PC-3 (cell line): ENCODE results near the gene FGF1. TPM values are rescaled to one million over a fixed set of nuclear protein-coding genes. Genes with fewer than 3 reads are reported as not detected.

Source experiments
- ATAC-seq: fragments of 200-7000 bp; cut with Tn5 transposase; 2 replicates; pipeline ENCODE4 v1.9.1; 2020; ENCODE audit warnings: mild to moderate bottlenecking, moderate library complexity
- BruUV-seq: library from RNA; stranded (reverse); fragments of 400-500 nt; replicated peaks from 2 replicates; lab custom pipeline; 2021; lab: Mats Ljungman, UMichigan
- CTCF ChIA-PET: fragments of 300-600 bp; sonication (Branson Sonifier 250); formaldehyde crosslinking; loops from one replicate; lab custom pipeline; 2022; ENCODE audit warnings: antibody characterized with exemption; lab: Charles Lee
- POLR2A ChIA-PET: fragments of 300-600 bp; sonication (Branson Sonifier 250); formaldehyde crosslinking; loops from one replicate; lab custom pipeline; 2022; ENCODE audit warnings: antibody characterized with exemption; ENCODE audit not compliant: unreplicated experiment; lab: Charles Lee
- DNase-seq: peaks from one replicate; pipeline ENCODE4 v3.0.0-alpha.2; 2015
- H2AFZ ChIP-seq: fragments of 300-600 bp; sonication (generic); 2 replicates; pipeline ENCODE4 v1.6.0; 2016; ENCODE audit warnings: antibody characterized with exemption, low read length
- H3F3A ChIP-seq: fragments of 300-600 bp; sonication (generic); one replicate; pipeline ENCODE4 v1.6.0; 2017; ENCODE audit warnings: antibody characterized with exemption, low read length, control low read depth, mild to moderate bottlenecking; ENCODE audit not compliant: unreplicated experiment
- H3K27ac ChIP-seq: fragments of 300-600 bp; sonication (generic); 2 replicates; pipeline ENCODE4 v1.5.1; 2016; ENCODE audit warnings: mild to moderate bottlenecking, low read length
- H3K27me3 ChIP-seq: fragments of 300-600 bp; sonication (generic); 2 replicates; pipeline ENCODE4 v1.6.1; 2016; ENCODE audit warnings: low read length, mixed read lengths
- H3K36me3 ChIP-seq: fragments of 300-600 bp; sonication (generic); 2 replicates; pipeline ENCODE4 v1.6.1; 2016; ENCODE audit warnings: low read depth, mixed run types, low read length, mixed read lengths
- H3K4me1 ChIP-seq: fragments of 300-600 bp; sonication (generic); 2 replicates; pipeline ENCODE4 v1.5.1; 2016; ENCODE audit warnings: low read length; ENCODE audit not compliant: insufficient read depth
- H3K4me2 ChIP-seq: fragments of 300-600 bp; sonication (generic); 2 replicates; pipeline ENCODE4 v1.6.0; 2016; ENCODE audit warnings: low read length
- H3K4me3 ChIP-seq: fragments of 300-600 bp; sonication (generic); 2 replicates; pipeline ENCODE4 v1.5.1; 2016; ENCODE audit warnings: mild to moderate bottlenecking, low read length, mixed read lengths
- H3K79me2 ChIP-seq: fragments of 300-600 bp; sonication (generic); 2 replicates; pipeline ENCODE4 v1.6.1; 2017; ENCODE audit warnings: low read length, mixed read lengths
- H3K9ac ChIP-seq: fragments of 300-600 bp; sonication (generic); 2 replicates; pipeline ENCODE4 v1.6.0; 2016; ENCODE audit warnings: mild to moderate bottlenecking, low read length
- H3K9me2 ChIP-seq: fragments of 300-600 bp; sonication (generic); replicated peaks from 2 replicates; pipeline ENCODE4 v1.6.1; 2016; ENCODE audit warnings: mixed run types, low read length, mixed read lengths
- H3K9me3 ChIP-seq: fragments of 300-600 bp; sonication (generic); 2 replicates; pipeline ENCODE4 v1.6.1; 2016; ENCODE audit warnings: low read length, mixed read lengths
- H4K20me1 ChIP-seq: fragments of 300-600 bp; sonication (generic); 2 replicates; pipeline ENCODE4 v1.6.1; 2016; ENCODE audit warnings: low read length, mixed read lengths
- EZH2 ChIP-seq: fragments of 300-600 bp; sonication (generic); IDR thresholded peaks from one replicate; pipeline ENCODE4 v1.6.1; 2017; ENCODE audit warnings: antibody characterized with exemption, mild to moderate bottlenecking, low read length; ENCODE audit not compliant: unreplicated experiment
- EZH2phosphoT487 ChIP-seq: fragments of 300-600 bp; sonication (generic); IDR thresholded peaks from 2 replicates; pipeline ENCODE4 v1.6.1; 2018; ENCODE audit warnings: mild to moderate bottlenecking, antibody characterized with exemption, low read length, borderline replicate concordance
- intact Hi-C: fragments of 100-400 bp; cut with micrococcal nuclease; formaldehyde crosslinking; loops from 2 replicates; pipeline ENCODE4 v1.9.0; 2023
- total RNA-seq: library from RNA; depleted of rRNA; stranded (reverse); fragments of >200 nt; gene quantifications from 2 replicates; pipeline ENCODE4 v1.2.3, GENCODE V29; 2014
- TF ChIP-seq, protein P1 (sequence below): fragments of 300-600 bp; sonication (generic); conservative IDR thresholded peaks from 2 replicates; pipeline ENCODE4 v1.5.1; 2017; ENCODE audit warnings: antibody characterized with exemption, low read depth, mild to moderate bottlenecking, low read length

Gene FGF1
- total RNA-seq, 1 experiment from 2014 or later: 1.5 TPM

- no peaks in the 10 kb centered on the region for H3F3A ChIP-seq
- no peaks in the 10 kb centered on the region for H3K27me3 ChIP-seq
- H3K4me3 ChIP-seq: no peak overlapping the region
- H3K9me2 ChIP-seq: no peaks in the 10 kb centered on the region
- ChIA-PET CTCF (interaction anchor here (0.6 kb wide), 1 partner anchor 88 kb away, joined by 4 read pairs; no protein-coding TSS in a partner anchor), POLR2A (interaction anchor here (0.5 kb wide), 1 partner anchor 43 kb away, joined by 3 read pairs; no protein-coding TSS in a partner anchor)
- no peak for ATAC-seq
- no peak overlapping the region for H3K9ac ChIP-seq
- H3K27ac ChIP-seq: no peak overlapping the region
- intact Hi-C loops: no loop called here
- H3K36me3 ChIP-seq: no peaks in the 10 kb centered on the region
- DNase-seq: no peak
- no TSS peak for BruUV-seq
- no peak overlapping the region for H3K4me2 ChIP-seq
- TF ChIP-seq, protein P1, sequence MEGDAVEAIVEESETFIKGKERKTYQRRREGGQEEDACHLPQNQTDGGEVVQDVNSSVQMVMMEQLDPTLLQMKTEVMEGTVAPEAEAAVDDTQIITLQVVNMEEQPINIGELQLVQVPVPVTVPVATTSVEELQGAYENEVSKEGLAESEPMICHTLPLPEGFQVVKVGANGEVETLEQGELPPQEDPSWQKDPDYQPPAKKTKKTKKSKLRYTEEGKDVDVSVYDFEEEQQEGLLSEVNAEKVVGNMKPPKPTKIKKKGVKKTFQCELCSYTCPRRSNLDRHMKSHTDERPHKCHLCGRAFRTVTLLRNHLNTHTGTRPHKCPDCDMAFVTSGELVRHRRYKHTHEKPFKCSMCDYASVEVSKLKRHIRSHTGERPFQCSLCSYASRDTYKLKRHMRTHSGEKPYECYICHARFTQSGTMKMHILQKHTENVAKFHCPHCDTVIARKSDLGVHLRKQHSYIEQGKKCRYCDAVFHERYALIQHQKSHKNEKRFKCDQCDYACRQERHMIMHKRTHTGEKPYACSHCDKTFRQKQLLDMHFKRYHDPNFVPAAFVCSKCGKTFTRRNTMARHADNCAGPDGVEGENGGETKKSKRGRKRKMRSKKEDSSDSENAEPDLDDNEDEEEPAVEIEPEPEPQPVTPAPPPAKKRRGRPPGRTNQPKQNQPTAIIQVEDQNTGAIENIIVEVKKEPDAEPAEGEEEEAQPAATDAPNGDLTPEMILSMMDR: no peak
- TF ChIP-seq EZH2: no peak
- no peak for TF ChIP-seq EZH2phosphoT487
- no peaks in the 10 kb centered on the region for H4K20me1 ChIP-seq
- H3K79me2 ChIP-seq: no peaks in the 10 kb centered on the region
- peaks cover 13% of the 10 kb centered on the region for H3K4me1 ChIP-seq
- H2AFZ ChIP-seq: no peak overlapping the region
- no peaks in the 10 kb centered on the region for H3K9me3 ChIP-seq
These were observed 382 bp upstream of the FGF1 start for GRCh38 chr5:142686210-142686734.

DNA sequence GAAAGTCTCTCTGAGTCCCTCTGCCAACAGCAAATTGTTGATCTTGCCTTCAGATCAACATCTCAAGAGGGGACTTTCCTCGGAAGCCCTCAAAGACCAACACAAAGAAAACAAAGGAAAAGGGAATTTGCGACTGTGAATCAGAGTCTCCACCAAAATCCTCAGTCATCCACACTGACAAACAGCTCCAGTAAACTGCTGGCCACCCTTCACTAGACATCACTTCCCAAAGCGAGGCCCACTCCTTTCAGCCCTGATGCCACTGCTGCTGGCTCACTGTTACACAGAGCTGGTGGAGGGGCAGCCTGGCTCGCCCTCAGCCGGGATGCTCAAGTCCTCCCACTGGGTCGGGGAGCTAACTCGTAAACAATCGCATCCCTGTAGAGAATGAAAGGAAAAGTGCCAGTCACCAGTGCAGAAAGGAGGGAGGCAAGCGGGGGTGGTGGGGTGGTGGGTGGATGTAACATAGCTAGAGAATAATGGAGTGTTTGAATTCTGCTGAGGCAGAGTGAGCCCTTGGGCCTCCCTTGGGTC, 1.3 kb downstream of the FGF1 start:
- H4K20me1 ChIP-seq: no peaks in the 10 kb centered on the region
- no peak overlapping the region for H3K4me2 ChIP-seq
- H3K79me2 ChIP-seq: no peaks in the 10 kb centered on the region
- no peaks in the 10 kb centered on the region for H3K9me3 ChIP-seq
- POLR2A ChIA-PET: no interaction called here
- H3K4me3 ChIP-seq: no peak overlapping the region
- no peaks in the 10 kb centered on the region for H3K36me3 ChIP-seq
- ATAC-seq: no peak
- no peaks in the 10 kb centered on the region for H3K9me2 ChIP-seq
- no peak overlapping the region for H2AFZ ChIP-seq
- H3K27me3 ChIP-seq: no peaks in the 10 kb centered on the region
- DNase-seq: no peak
- no peak for TF ChIP-seq EZH2
- TF ChIP-seq, protein P1: no peak
- TF ChIP-seq EZH2phosphoT487: no peak
- no peak overlapping the region for H3K9ac ChIP-seq
- peaks cover 25% of the 10 kb centered on the region for H3K4me1 ChIP-seq
- intact Hi-C loops: no loop called here
- no TSS peak for BruUV-seq
- H3K27ac ChIP-seq: no peak overlapping the region
- CTCF ChIA-PET: no interaction called here
- peaks cover 7% of the 10 kb centered on the region for H3F3A ChIP-seq

DNA sequence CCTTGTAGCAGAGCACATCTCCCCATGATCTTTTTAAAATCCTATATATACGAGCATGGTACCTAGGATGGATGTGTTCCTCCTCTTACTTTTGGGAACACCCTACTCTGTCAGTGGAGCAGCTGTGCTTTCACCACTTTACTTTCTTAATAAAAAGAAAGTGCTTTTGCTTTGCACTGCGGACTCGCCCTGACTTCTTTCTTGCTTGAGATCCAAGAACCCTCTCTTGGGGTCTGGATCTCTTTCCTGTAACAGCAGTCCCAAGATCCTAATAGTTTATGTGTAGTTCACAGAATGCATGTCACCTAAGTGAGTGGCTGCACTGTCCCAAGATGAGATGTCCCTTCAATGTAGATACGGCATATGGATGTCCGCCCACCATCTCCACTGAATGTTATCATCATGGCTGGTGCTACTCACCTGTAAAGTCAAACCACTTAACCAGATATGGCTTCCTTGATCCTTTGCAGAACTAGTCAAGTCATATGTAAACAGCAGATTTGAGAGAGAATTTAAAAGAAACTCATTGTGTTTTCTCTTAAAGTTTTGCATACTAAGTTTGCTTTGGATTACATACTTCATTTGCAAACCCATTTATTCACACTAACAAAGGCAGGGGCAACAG, 1.9 kb downstream of the FGF1 start:
- Histone ChIP-seq H2AFZ (no peak overlapping the region), H3K9ac (no peak overlapping the region), H3K79me2 (no peaks in the 10 kb centered on the region), H3K9me3 (no peaks in the 10 kb centered on the region), H3F3A (peaks cover 7% of the 10 kb centered on the region), H3K4me2 (no peak overlapping the region), H3K4me1 (peaks cover 25% of the 10 kb centered on the region), H3K36me3 (no peaks in the 10 kb centered on the region), H3K9me2 (no peaks in the 10 kb centered on the region), H3K27ac (no peak overlapping the region), H4K20me1 (no peaks in the 10 kb centered on the region), H3K4me3 (no peak overlapping the region), H3K27me3 (no peaks in the 10 kb centered on the region)
- DNase-seq (no peak), ATAC-seq (no peak)
- TF ChIP-seq, protein P1: no peak
- TF ChIP-seq EZH2: no peak
- no peak for TF ChIP-seq EZH2phosphoT487
- intact Hi-C loops: no loop called here
- no TSS peak for BruUV-seq
- ChIA-PET CTCF (no interaction called here), POLR2A (no interaction called here)
